ENCODE results near the gene MSANTD2. TPM values are rescaled to one million over a fixed set of nuclear protein-coding genes. Genes with fewer than 3 reads are reported as not detected.

Gene MSANTD2
- total RNA-seq, 6 experiments from 2014 or later: 2.6 to 4.7 (median 3.6) TPM

DNA sequence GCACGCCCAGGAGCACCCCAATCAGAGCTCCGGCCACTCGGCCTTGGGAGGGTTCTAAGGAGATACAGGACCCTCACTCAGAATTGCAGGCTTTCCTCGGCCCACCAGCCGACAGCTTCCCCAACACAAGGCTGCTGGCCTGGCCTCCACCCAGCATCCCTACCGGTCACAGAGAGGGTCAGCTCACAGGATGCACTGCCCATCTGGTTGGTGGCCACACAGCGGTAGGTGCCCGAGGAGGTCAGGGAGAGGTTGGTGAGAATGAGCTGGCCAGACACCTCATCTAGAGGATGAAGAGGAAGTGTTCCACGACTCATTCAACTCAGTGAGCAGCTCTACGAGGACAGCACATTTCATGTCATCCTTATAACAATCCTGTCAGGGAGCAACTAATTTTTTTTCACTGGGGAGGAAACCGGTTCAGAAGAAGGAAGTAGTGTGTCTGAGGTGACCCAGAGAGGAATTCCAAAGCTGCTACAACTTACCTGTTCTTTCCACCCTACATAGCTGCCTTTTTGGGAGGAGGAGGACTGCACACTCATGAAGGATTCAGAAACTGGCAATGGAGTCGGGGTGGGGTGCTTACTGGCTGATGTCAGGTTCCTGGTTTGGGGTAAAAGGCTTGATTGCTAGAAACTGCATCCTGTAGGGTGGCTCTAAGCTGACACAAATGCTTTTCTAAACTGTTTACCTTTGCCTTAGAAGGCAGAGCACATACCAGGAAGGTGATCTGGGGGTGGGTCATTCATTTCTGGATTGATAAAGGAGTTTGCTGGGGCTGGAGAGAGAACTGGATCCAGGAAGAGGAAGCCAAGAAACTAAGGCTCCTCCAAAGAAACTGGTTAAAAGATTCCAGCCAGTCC is 51.5 kb downstream of the MSANTD2 start:
- no peaks in the 10 kb centered on the region for H3K36me3 ChIP-seq
- H3K27me3 ChIP-seq: peaks cover 0 to 9% of the 10 kb centered on the region in 2 donors
- 15% methylated on average over 4 of the region's 12 CpGs for WGBS (ENCODE audit: insufficient coverage, low coverage, low lambda C conversion rate, missing lambda C conversion rate)
- TF ChIP-seq POLR2A (IDR thresholded peaks at IDR 0.05): no peak
- TF ChIP-seq, protein P1, sequence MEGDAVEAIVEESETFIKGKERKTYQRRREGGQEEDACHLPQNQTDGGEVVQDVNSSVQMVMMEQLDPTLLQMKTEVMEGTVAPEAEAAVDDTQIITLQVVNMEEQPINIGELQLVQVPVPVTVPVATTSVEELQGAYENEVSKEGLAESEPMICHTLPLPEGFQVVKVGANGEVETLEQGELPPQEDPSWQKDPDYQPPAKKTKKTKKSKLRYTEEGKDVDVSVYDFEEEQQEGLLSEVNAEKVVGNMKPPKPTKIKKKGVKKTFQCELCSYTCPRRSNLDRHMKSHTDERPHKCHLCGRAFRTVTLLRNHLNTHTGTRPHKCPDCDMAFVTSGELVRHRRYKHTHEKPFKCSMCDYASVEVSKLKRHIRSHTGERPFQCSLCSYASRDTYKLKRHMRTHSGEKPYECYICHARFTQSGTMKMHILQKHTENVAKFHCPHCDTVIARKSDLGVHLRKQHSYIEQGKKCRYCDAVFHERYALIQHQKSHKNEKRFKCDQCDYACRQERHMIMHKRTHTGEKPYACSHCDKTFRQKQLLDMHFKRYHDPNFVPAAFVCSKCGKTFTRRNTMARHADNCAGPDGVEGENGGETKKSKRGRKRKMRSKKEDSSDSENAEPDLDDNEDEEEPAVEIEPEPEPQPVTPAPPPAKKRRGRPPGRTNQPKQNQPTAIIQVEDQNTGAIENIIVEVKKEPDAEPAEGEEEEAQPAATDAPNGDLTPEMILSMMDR (IDR thresholded peaks at IDR 0.05): no peak
- DNase-seq: no peak
- no peak overlapping the region for H3K4me3 ChIP-seq
- ATAC-seq: no peak
- no peaks in the 10 kb centered on the region for H3K9me3 ChIP-seq
- H3K4me1 ChIP-seq: peaks cover 0 to 17% (median 0%) of the 10 kb centered on the region in 4 donors
- intact Hi-C loops (cut with DNase I): no loop called here
- no peak overlapping the region for H3K27ac ChIP-seq

GRCh38 chr11:124748100-124748418 is 52.1 kb downstream of the MSANTD2 start:
- no peak for TF ChIP-seq POLR2A (IDR thresholded peaks at IDR 0.05)
- TF ChIP-seq, protein P1 (IDR thresholded peaks at IDR 0.05): no peak
- H3K36me3 ChIP-seq: no peaks in the 10 kb centered on the region
- H3K4me1 ChIP-seq: peaks cover 0 to 17% (median 0%) of the 10 kb centered on the region in 4 donors
- no peak overlapping the region for H3K4me3 ChIP-seq
- intact Hi-C loops (cut with DNase I): no loop called here
- DNase-seq (no peak), ATAC-seq (no peak)
- no peaks in the 10 kb centered on the region for H3K9me3 ChIP-seq
- WGBS (ENCODE audit: insufficient coverage, low coverage, low lambda C conversion rate, missing lambda C conversion rate): 54% methylated on average over 7 of the region's 7 CpGs
- H3K27me3 ChIP-seq: peaks cover 0 to 9% of the 10 kb centered on the region in 2 donors
- no peak overlapping the region for H3K27ac ChIP-seq

DNA sequence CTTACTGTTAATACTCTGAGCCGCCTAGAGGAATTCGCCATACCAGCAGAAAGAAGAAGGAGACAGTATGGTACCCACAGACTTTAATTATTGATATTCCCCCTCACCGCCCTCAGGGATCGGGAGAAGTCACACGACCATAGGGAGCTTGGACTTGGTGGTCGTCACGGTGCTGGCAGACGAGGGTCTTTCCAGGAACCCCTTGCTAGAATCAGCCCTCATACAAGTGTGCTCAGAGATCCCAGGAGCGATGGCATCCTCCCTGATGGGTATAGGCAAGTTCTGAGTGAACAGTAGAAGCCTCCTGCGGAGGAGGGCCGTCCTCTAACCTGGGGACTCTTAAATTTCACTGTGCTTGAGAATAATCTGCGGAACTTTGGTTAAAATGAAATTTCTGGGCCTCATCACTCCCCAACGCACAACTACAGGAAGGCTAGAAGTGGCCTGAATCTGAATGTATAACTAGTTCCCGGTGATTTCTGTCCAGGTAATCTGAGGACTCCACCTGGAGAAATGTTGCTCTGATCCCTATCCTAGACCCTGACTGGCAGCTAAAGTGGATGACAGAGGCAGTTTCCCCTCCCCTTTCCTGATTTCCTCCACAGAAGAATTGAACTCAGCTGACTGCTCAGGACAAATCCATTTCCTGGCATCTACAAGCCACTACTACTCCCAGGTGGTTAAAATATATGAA is 52.7 kb downstream of the MSANTD2 start:
- no peaks in the 10 kb centered on the region for H3K9me3 ChIP-seq
- H3K4me3 ChIP-seq: no peak overlapping the region
- H3K27ac ChIP-seq: peak overlapping the region in 1 of 3 donors; percentile 15
- peaks cover 0 to 17% (median 0%) of the 10 kb centered on the region in 4 donors for H3K4me1 ChIP-seq
- WGBS (ENCODE audit: insufficient coverage, low coverage, low lambda C conversion rate, missing lambda C conversion rate): 50% methylated on average over 12 of the region's 14 CpGs
- ATAC-seq (no peak), DNase-seq (no peak)
- H3K27me3 ChIP-seq: peaks cover 0 to 9% of the 10 kb centered on the region in 2 donors
- intact Hi-C loops (cut with DNase I): no loop called here
- TF ChIP-seq, protein P1 (IDR thresholded peaks at IDR 0.05): no peak
- no peak for TF ChIP-seq POLR2A (IDR thresholded peaks at IDR 0.05)
- H3K36me3 ChIP-seq: no peaks in the 10 kb centered on the region

DNA sequence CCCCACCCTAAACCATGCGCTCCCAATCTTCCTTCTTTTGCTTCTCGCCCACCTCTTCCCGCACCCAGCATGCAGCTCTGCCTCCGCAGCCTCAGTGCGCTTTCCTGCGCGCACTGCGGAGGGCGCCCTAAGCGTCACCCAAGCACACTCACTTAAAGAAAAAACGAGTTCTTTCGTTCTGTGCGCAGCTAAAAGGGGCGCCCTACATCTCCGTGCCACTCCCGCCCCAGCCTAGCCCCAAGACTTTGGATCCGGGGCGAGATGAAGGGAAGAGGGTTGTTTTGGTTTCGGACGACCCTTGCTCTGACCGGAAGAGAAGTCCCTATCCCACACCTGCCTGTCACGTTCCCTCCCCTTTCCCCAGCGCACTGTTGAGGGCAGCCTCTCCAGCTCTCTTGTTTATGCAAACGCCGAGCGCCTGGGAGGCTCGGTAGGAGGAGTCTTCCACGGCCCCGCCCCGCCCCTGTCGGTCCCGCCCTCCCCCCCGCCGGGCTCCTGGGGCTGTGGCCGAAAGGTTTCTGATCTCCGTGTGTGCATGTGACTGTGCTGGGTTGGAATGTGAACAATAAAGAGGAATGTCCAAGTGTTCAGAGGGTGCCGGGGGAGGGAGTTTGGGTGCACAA is 53.5 kb downstream of the MSANTD2 start:
- H3K27me3 ChIP-seq: peaks cover 0 to 9% of the 10 kb centered on the region in 2 donors
- peak; percentile 86 to 90 (median 90) for DNase-seq
- peak; percentile 92 to 93 (median 92) for ATAC-seq
- H3K9me3 ChIP-seq: no peaks in the 10 kb centered on the region
- peaks cover 0 to 10% (median 0%) of the 10 kb centered on the region in 4 donors for H3K4me1 ChIP-seq
- peak overlapping the region; percentile 43 to 65 (median 53) for H3K27ac ChIP-seq
- intact Hi-C loops (cut with DNase I): no loop called here
- H3K4me3 ChIP-seq: peak overlapping the region; percentile 46 to 62 (median 52)
- WGBS (ENCODE audit: insufficient coverage, low coverage, low lambda C conversion rate, missing lambda C conversion rate): under 1% methylated on average over 21 of the region's 37 CpGs
- TF ChIP-seq POLR2A (IDR thresholded peaks at IDR 0.05): peak; percentile 65
- TF ChIP-seq, protein P1 (IDR thresholded peaks at IDR 0.05): peak; percentile 33 to 52 (median 40)
- H3K36me3 ChIP-seq: no peaks in the 10 kb centered on the region

All from right lobe of liver (tissue), 6 donors.